Gastroesophageal sphincter (tissue), 4 donors: ENCODE measurements around the gene DVL2. TPM values are rescaled to one million over a fixed set of nuclear protein-coding genes. Genes with fewer than 3 reads are reported as not detected.

ENCODE experiments used
- ATAC-seq: fragments of 150-250 bp; one replicate; pipeline ENCODE4 v1.9.1; 2016; ENCODE audit warnings: mild to moderate bottlenecking, moderate library complexity
- H3K27ac ChIP-seq, 4 donors: fragments of 200-600 bp; sonication (generic) in 3 of 4; 1 replicate in 3 of 4; 2 replicates in 1 of 4; pipeline ENCODE4 v1.5.1; 2016 to 2019
- H3K27me3 ChIP-seq: fragments of 200-600 bp; sonication (generic); one replicate; pipeline ENCODE4 v1.5.1; 2019
- H3K36me3 ChIP-seq, 2 donors: fragments of 200-600 bp; sonication (generic); one replicate each; pipeline ENCODE4 v1.5.1; 2019; ENCODE audit warnings: control low read depth in 1 of 2
- H3K4me1 ChIP-seq, 3 donors: fragments of 200-600 bp; sonication (generic); 1 replicate in 2 of 3; 2 replicates in 1 of 3; pipeline ENCODE4 v1.5.1; 2016 to 2019; ENCODE audit warnings: control low read depth in 2 of 3
- H3K4me3 ChIP-seq, 2 donors: fragments of 200-600 bp; sonication (generic); one replicate each; pipeline ENCODE4 v1.5.1; 2019; ENCODE audit warnings: mild to moderate bottlenecking in 1 of 2, moderate library complexity in 1 of 2
- H3K9me3 ChIP-seq, 3 donors: fragments of 200-600 bp; sonication (generic); one replicate each; pipeline ENCODE4 v1.5.1; 2017 to 2019; ENCODE audit warnings: control low read depth in 2 of 3
- EP300 ChIP-seq: sonication (generic); formaldehyde crosslinking; IDR thresholded peaks from one replicate; pipeline ENCODE4 v1.6.1; 2017; ENCODE audit warnings: antibody characterized with exemption, mild to moderate bottlenecking
- POLR2A ChIP-seq, 2 donors: fragments of 450-650 bp; IDR thresholded peaks; one replicate each; pipeline ENCODE4 v1.6.1; 2017; ENCODE audit warnings: antibody characterized with exemption in 2 of 2, mild to moderate bottlenecking in 2 of 2, moderate library complexity in 1 of 2
- POLR2AphosphoS5 ChIP-seq: sonication (generic); formaldehyde crosslinking; IDR thresholded peaks from one replicate; pipeline ENCODE4 v1.6.1; 2017; ENCODE audit warnings: antibody characterized with exemption
- WGBS, 2 donors: methylation state at CpG; one replicate each; pipeline ENCODE4 v1.1.5; 2018; ENCODE audit warnings: low coverage in 1 of 2; 5-methylcytosine and 5-hydroxymethylcytosine counted together
- total RNA-seq, 4 donors: library from RNA; depleted of rRNA; stranded (reverse); fragments of >200 nt; gene quantifications; one replicate each; pipeline ENCODE4 v1.1.0, GENCODE V29; 2016
- TF ChIP-seq, protein P1 (sequence below), 4 experiments: fragments of 200-600 bp in 2 of 4; fragments of 450-650 bp in 2 of 4; sonication (generic) in 1 of 4; IDR thresholded peaks; one replicate each; pipeline ENCODE4 v1.5.1; 2017 to 2019; ENCODE audit warnings: antibody characterized with exemption in 4 of 4, mild to moderate bottlenecking in 2 of 4, moderate library complexity in 2 of 4

Gene DVL2
- total RNA-seq, 4 donors from 2014 or later, result 33.0 to 53.9 (median 45.0) TPM

DNA sequence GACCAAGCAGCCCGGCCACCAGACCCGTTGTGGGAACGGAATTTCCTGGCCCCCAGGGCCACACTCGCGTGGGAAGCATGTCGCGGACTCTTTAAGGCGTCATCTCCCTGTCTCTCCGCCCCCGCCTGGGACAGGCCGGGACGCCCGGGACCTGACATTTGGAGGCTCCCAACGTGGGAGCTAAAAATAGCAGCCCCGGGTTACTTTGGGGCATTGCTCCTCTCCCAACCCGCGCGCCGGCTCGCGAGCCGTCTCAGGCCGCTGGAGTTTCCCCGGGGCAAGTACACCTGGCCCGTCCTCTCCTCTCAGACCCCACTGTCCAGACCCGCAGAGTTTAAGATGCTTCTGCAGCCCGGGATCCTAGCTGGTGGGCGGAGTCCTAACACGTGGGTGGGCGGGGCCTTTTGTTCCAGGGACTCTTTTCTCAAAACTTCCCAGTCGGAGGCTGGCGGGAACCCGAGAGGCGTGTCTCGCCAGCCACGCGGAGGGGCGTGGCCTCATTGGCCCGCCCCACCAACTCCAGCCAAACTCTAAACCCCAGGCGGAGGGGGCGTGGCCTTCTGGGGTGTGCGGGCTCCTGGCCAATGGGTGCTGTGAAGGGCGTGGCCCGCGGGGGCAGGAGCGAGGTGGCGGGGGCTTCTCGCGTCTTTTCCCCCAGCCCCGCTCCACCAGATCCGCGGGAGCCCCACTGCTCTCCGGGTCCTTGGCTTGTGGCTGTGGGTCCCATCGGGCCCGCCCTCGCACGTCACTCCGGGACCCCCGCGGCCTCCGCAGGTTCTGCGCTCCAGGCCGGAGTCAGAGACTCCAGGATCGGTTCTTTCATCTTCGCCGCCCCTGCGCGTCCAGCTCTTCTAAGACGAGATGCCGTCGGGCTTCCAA, 47.0 kb upstream of the DVL2 start, which contains the start of gene SLC2A4:
Gene SLC2A4 (plus strand): TSS at position 645 of the 879 bp plus-strand sequence. CDS start 217 bp downstream, at position 862.
- Histone ChIP-seq H3K9me3 (no peaks in the 10 kb centered on the region), H3K4me3 (peak within 1 kb of the TSS; percentile 53 to 86), H3K27ac (peak within 1 kb of the TSS; percentile 81 to 98 (median 96)), H3K27me3 (no peaks in the 10 kb centered on the region), H3K36me3 (peaks cover 0 to 31% of the 10 kb centered on the region in 2 donors), H3K4me1 (peaks cover 0 to 61% (median 24%) of the 10 kb centered on the region in 3 donors)
- TF ChIP-seq, protein P1, sequence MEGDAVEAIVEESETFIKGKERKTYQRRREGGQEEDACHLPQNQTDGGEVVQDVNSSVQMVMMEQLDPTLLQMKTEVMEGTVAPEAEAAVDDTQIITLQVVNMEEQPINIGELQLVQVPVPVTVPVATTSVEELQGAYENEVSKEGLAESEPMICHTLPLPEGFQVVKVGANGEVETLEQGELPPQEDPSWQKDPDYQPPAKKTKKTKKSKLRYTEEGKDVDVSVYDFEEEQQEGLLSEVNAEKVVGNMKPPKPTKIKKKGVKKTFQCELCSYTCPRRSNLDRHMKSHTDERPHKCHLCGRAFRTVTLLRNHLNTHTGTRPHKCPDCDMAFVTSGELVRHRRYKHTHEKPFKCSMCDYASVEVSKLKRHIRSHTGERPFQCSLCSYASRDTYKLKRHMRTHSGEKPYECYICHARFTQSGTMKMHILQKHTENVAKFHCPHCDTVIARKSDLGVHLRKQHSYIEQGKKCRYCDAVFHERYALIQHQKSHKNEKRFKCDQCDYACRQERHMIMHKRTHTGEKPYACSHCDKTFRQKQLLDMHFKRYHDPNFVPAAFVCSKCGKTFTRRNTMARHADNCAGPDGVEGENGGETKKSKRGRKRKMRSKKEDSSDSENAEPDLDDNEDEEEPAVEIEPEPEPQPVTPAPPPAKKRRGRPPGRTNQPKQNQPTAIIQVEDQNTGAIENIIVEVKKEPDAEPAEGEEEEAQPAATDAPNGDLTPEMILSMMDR (IDR thresholded peaks at IDR 0.05), result peak in 1 of 4 experiments; percentile 23
- TF ChIP-seq POLR2A (IDR thresholded peaks at IDR 0.05) (peak; percentile 78 to 86), POLR2AphosphoS5 (peak; percentile 84), EP300 (no peak)
- peak; percentile 88 for ATAC-seq
- no CpG with 5 or more reads among the region's 71 CpGs for WGBS, 2 donors

GRCh38 chr17:7280519-7281073, 46.3 kb upstream of the DVL2 start:
- Histone ChIP-seq H3K27ac (peak overlapping the region; percentile 79 to 98 (median 96)), H3K4me1 (peaks cover 0 to 54% (median 24%) of the 10 kb centered on the region in 3 donors)

GRCh38 chr17:7279448-7279847, 45.1 kb upstream of the DVL2 start:
- no peaks in the 10 kb centered on the region for H3K27me3 ChIP-seq
- TF ChIP-seq, protein P1 (IDR thresholded peaks at IDR 0.05), result no peak
- no peak for TF ChIP-seq POLR2AphosphoS5
- no peak for TF ChIP-seq EP300
- no peak for TF ChIP-seq POLR2A (IDR thresholded peaks at IDR 0.05)
- H3K36me3 ChIP-seq, result peaks cover 0 to 12% of the 10 kb centered on the region in 2 donors
- no peaks in the 10 kb centered on the region for H3K9me3 ChIP-seq
- H3K4me3 ChIP-seq, result no peak overlapping the region
- no peak for ATAC-seq
- peaks cover 0 to 42% (median 17%) of the 10 kb centered on the region in 3 donors for H3K4me1 ChIP-seq
- 74 to 87% methylated on average over 8 of the region's 8 CpGs for WGBS, 2 donors
- no peak overlapping the region for H3K27ac ChIP-seq

More at GRCh38 chr17:7280519-7281073, 46.3 kb upstream of the DVL2 start:
- peaks cover 0 to 24% of the 10 kb centered on the region in 2 donors for H3K36me3 ChIP-seq
- no peaks in the 10 kb centered on the region for H3K27me3 ChIP-seq
- H3K9me3 ChIP-seq, result no peaks in the 10 kb centered on the region
- WGBS, 2 donors, result 0% methylated on average over 3 to 17 of the region's 29 CpGs
- H3K4me3 ChIP-seq, result peak overlapping the region; percentile 22 to 86
- TF ChIP-seq EP300 (no peak), POLR2A (IDR thresholded peaks at IDR 0.05) (no peak), POLR2AphosphoS5 (peak; percentile 51)
- TF ChIP-seq, protein P1 (IDR thresholded peaks at IDR 0.05), result peak in 3 of 4 experiments; percentile 97 to 99 (median 98)
- peak; percentile 70 for ATAC-seq

GRCh38 chr17:7266784-7267183, 32.5 kb upstream of the DVL2 start:
- 29 to 71% methylated on average over 1 of the region's 1 CpG for WGBS, 2 donors
- H3K27ac ChIP-seq, result no peak overlapping the region
- H3K36me3 ChIP-seq, result no peaks in the 10 kb centered on the region
- ATAC-seq, result no peak
- peaks cover 65% of the 10 kb centered on the region for H3K27me3 ChIP-seq
- H3K9me3 ChIP-seq, result no peaks in the 10 kb centered on the region
- H3K4me1 ChIP-seq, result peaks cover 0 to 17% (median 11%) of the 10 kb centered on the region in 3 donors
- no peak overlapping the region for H3K4me3 ChIP-seq
- TF ChIP-seq POLR2AphosphoS5, result no peak
- TF ChIP-seq, protein P1 (IDR thresholded peaks at IDR 0.05), result no peak
- TF ChIP-seq EP300, result no peak
- TF ChIP-seq POLR2A (IDR thresholded peaks at IDR 0.05), result no peak
